Activated CD4-positive, CD25-positive, alpha-beta regulatory T cell treated with anti-CD3 and anti-CD28 coated beads, Interleukin-2, amount 50 U/mL, for 72 hours (primary cell): ENCODE results near the gene ATP6V1C2.

Source experiments
- DNase-seq: peaks from one replicate; pipeline ENCODE4 v3.0.0; 2021

ATP6V1C2 gene

GRCh38 chr2:10733566-10733925 is 12.1 kb downstream of the ATP6V1C2 start:
- DNase-seq, result no peak

- no peak for DNase-seq
Measured at GRCh38 chr2:10733980-10734379, 12.6 kb downstream of the ATP6V1C2 start.

DNA sequence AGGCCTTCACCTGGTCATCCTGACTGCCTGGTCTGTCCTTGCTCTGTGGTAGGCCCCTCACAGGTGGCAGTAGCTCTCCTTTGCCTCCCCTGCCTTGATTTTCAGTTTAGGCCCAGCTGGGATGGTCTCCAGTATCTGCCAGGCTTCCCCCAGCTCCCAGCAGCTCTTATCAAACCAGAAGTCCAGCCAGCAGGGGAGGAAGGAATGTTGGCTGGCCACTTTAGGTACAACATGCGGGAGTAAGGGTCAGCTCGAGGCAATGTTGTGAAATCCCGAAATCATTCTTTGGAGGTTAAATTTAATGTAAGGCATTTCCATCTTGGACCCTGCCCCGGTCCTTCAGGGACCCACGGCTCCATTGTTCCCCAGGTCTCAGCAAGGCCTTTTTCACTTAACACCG is 16.8 kb downstream of the ATP6V1C2 start:
- no peak for DNase-seq

GRCh38 chr2:10740226-10740625 is 18.8 kb downstream of the ATP6V1C2 start:
- no peak for DNase-seq

DNA sequence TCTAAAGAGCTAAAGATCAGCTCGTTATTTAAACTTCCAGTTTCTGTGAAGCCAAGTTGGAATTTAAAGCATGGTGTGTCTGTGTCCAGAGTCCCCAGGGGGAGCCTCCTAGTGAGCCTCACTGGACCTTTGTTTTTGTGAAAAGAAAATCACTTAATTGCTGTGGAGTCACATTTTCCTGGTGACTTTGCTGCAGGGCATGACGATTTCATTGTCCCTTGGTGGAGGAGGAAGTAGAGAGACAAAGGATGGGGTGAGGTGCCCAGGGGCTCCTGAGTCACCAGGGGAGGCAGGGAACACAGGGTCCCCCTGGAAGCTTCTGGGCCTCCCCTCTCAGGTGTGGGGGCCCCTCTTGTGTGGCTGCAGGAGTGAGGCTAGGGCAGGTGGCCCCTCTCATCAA is 19.7 kb downstream of the ATP6V1C2 start:
- DNase-seq, result no peak

- no peak for DNase-seq
Measured at GRCh38 chr2:10742666-10743065, 21.2 kb downstream of the ATP6V1C2 start.

DNA sequence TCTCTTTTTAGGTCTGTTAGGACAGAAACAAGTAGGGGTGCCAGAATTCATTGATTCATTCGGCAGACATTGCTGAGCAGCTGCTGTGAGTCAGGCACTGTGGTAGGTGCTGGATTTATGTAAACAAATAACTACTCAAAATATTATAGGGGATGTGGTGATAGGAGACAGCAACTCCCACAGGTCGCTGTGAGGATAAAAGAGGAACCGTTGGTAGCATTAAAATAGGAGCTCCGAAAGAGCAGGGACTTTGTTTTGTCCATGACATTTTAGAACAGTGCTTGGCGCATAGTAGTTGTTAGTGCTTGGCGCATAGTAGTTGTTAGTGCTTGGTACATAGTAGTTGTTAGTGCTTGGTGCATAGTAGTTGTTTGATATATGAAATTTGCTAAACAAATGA is 29.2 kb downstream of the ATP6V1C2 start:
- DNase-seq, result no peak

DNA sequence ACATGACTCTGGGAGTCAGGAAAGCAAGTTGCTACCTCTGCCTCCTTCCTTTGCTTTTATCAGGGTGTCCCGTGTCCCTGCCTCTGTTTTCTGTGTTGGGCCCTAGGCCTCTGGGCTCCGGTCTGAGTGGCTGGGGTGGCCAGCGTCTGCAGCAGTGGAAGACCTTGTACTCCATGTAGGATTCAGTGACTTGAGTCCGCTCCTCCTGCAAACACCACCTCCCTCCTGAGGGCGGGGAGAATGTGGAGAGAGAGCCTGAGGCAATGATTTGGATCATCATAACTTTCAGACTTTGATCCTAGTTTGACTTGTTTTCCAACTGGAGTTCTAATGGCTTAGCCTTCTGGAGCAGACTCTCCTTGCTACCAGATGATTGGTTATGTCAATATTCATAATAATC is 30.8 kb downstream of the ATP6V1C2 start:
- DNase-seq, result no peak

DNA sequence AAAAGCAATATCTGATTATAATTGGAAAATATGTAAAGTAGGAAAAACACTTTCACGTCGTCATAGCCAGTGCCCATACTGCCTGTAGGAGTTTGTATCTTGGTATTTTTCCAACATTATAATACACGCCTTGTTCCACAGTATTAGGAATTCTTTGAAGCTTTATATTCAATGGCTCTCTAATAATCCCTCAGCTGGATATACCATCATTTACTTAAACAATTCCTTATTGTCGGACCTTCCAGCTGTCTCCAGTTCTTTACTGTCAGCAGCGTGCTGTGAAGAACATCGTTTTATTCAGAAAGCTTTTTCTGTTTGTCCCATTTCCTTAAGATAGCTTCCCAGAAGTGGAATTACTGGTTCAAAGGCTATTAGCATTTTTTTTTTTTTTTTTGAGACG is 31.7 kb downstream of the ATP6V1C2 start:
- DNase-seq, result no peak

DNA sequence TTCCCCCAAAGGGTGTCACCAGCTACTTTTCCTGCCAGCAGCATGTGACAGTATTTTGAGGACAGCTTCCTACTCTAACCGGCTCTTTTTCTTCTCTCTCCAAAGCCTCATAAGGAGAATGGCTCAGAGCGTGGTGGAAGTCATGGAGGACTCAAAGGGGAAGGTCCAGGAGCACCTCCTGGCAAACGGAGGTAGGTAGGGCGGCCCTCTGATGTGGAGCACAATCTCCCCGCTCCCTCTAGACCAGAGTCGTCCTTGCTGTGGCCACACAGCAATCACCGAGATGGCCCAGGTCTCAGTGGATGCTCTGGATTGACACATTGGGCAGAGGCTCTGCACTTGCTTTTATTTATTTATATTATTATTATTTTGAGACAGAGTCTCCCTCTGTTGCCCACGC is 32.4 kb downstream of the ATP6V1C2 start:
- no peak for DNase-seq

DNA sequence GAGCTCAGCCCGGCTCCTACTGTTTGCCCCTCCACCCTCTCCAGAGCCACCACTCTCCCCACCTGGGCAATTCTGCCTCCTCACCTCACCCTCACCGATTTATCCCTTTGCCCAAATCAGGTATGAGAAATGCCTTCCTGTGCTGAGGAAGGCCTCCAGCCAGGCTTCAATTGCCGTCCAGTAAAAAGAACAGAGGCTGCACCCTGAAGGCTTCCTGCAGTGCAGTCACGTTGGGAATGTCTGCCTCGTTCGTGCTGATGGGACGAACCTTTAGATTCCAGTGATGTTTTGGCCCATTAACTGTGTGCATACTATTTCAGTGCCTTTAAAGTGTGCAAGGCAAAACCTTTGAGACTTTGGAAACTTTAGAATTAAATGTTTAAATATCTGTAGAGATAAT is 34.2 kb downstream of the ATP6V1C2 start:
- no peak for DNase-seq

- no peak for DNase-seq
Measured at GRCh38 chr2:10757814-10758286, 36.4 kb downstream of the ATP6V1C2 start.

DNA sequence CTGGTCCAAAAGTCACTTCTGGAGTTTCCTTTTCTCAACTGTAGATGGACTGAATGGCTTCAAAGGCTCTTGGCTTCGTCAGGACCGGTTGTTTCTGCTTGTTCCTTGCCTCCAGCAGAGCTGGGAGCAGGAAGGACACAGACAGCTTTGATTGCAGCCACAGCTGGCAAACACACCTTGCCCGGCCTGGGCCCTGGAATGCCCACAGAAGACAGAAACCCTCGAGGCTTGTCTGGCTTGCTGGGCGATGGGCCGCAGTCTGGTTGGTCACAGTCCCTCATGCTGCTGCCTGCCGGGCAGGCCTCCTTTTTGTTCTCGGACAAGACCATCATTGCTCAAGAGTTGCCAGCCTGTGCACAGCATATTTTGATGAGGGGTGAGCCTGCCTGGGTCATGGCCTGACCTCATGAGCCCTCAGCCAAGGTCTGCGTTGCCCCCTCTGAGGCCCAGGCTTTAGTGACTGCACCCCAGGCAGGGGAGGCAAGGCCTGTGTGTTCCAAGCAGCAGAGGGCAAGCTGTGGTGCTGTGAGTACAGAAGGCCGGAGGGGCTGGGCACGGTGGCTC is 37.8 kb downstream of the ATP6V1C2 start:
- no peak for DNase-seq

DNA sequence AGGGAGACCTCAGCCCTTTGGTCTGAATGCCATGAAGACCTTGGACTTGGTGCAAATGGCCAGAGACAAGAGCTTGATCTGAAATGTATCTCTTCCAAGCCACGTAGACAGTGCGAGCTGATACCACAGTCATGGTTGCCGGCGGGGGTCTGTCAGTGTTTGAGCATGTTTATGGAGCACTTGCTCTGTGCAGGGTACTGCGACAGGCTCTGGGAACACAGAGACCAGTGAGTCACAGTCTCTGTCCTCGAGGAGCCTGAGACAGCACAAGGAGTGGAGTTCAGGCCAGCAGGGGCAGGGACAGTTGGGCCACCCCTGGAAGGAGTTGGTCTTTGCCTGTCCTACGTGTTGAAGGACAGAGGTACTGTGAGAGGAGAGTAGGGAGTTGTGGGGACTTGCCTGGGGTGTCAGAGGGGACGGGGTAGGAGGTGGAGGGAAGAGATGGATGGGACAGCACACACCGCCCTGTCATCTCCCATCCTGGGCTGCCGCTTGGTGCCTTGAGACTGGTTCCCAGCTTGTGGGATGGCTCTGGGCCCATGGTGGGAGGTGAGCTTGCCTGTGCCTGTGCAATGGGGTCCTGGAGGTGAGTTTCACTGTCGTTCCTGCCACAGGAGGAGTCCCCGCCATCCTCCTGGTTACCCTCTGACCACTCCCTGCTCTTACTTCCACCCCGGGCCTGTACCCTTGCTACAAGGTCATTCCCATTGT is 39.5 kb downstream of the ATP6V1C2 start:
- DNase-seq, result no peak

GRCh38 chr2:10761591-10761990 is 40.2 kb downstream of the ATP6V1C2 start:
- DNase-seq, result no peak

DNA sequence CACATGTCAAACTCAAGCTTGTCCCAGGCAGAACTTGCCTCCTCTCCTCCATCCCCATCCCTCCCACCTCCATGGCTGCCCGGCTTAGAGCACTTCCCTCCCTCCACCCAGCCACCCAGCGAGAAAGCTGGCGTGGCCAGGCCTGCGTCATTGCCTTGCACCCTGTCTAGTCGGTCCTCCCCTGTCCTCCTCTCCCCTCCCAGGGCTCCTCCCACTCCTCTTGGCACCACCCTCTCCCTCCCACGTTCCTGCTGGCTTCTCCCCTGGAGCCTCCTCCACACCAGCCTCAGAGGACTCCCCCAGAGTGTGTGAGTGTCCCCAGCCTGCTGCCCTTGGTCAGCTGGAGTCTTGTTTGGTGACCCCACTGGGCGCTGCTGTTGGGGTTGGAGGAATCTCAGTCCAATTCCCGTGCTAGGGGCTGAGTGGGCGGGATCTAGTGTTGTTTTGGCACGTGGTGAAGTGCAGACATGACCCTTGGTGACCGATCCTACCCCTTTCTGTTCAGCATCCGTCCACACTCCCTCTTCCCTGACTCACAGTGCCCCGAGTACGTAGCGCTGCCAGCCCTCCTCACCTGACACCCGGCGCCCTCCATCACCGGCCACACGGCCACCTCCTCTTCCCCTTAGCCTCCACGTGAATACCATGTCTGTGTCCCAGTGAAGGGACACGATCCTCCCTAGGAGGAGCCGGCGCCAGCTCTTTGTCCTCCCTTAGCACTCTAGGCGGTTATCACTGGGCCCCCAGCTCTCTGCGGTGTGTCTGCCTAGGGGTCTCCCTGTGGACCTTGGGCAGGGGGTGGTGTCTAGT is 41.4 kb downstream of the ATP6V1C2 start:
- no peak for DNase-seq

GRCh38 chr2:10763461-10763800 is 42.0 kb downstream of the ATP6V1C2 start:
- DNase-seq, result no peak

DNA sequence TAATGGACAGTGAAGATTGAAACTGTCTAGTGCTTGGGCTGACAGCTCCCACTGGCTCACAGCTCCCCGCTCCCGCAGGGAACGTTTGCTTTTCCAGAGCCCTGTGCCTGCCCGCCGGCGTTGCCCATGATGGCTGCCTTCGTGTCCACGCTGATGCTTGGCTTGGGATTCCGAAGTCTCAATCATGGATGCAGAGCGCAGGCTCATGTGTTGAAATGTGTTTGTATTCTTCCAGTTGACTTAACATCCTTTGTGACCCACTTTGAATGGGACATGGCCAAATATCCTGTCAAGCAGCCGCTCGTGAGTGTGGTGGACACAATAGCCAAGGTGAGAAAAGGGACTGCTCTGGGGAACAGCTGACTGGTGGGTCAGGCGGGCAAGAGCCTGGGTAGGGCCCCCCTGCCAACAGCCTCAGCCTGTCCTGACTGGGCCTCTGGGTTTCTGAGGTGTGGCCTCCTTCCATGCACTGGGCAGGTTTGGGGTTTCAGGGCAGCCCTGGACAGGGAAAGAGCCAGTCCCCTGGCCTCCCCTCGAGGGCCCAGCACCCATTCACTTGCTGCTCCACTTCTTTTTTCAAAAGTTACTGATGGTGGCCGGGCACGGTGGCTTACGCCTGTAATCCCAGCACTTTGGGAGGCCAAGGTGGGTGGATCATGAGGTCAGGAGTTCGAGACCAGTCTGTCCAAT is 42.8 kb downstream of the ATP6V1C2 start:
- DNase-seq, result no peak

GRCh38 chr2:10764896-10765295 is 43.5 kb downstream of the ATP6V1C2 start:
- no peak for DNase-seq

DNA sequence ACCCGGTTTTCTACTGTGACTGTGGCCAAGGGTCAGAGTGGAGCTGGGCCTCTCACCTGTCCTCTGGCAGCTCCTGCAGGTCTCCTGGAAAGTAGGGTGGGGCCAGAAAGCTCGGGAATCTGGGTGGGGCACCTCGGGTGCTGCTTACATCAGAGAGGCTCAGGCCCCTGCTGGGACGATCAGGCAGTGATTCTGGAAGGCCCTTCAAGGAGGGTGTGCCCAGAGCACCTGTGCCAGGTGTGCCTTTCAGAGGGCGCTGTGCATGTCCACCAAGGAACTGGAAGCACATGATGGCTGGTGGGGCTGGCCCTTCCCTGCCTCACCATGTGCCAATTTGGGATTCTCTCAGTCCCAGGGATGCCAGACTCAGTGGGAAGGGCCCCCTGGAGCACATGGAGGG is 44.0 kb downstream of the ATP6V1C2 start:
- no peak for DNase-seq

DNA sequence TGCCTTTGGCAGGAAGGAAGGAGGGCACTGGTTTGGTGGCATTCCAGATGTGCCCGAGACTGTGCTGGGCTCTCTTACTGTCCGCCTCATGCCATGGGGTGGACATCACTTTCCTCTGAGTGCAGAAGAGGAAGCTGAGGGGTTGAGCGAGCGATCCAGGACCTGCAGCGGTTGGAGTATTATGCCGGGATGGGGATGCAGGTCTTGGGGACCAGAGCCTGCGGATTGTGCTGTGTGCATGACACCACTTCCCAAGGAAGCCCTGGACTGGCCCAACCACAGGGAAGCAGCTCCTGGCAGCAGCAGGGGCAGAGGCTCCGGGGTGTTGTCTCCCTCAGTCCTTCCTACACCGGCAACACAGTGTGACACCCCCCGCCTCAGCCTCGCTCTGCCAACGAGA is 44.5 kb downstream of the ATP6V1C2 start:
- no peak for DNase-seq

GRCh38 chr2:10768063-10768507 is 46.7 kb downstream of the ATP6V1C2 start:
- no peak for DNase-seq

- DNase-seq, result no peak
Measured at GRCh38 chr2:10770956-10771750, 49.7 kb downstream of the ATP6V1C2 start.
